Spleen (tissue), 13 donors: Measurements from ENCODE around the gene DNASE2. TPM values are rescaled to one million over a fixed set of nuclear protein-coding genes. Genes with fewer than 3 reads are reported as not detected.

Experiments
- DNase-seq: peaks from one replicate; pipeline ENCODE4 v3.0.0-alpha.2; 2020
- H3K27ac ChIP-seq, 8 donors: fragments of 200-600 bp; sonication (generic) in 7 of 8; 1 replicate in 4 of 8; 2 replicates in 4 of 8; pipeline versions ENCODE4 v1.5.0 to v1.8.0; 2016 to 2021; ENCODE audit warnings: inconsistent platforms in 4 of 8, mild to moderate bottlenecking in 4 of 8, moderate library complexity in 1 of 8
- H3K27me3 ChIP-seq, 7 donors: fragments of 200-600 bp; sonication (generic) in 6 of 7; replicated peaks in 1 of 7; 1 replicate in 4 of 7; 2 replicates in 3 of 7; pipeline versions ENCODE4 v1.5.0 to v1.8.0; 2016 to 2021; ENCODE audit warnings: inconsistent platforms in 3 of 7, mild to moderate bottlenecking in 1 of 7
- H3K36me3 ChIP-seq, 6 donors: fragments of 200-600 bp; sonication (generic) in 5 of 6; 1 replicate in 4 of 6; 2 replicates in 2 of 6; pipeline versions ENCODE4 v1.5.0 to v1.8.0; 2016 to 2021; ENCODE audit warnings: inconsistent platforms in 2 of 6
- H3K4me1 ChIP-seq, 6 donors: fragments of 200-600 bp; sonication (generic) in 5 of 6; 1 replicate in 3 of 6; 2 replicates in 3 of 6; pipeline versions ENCODE4 v1.5.0 to v1.8.0; 2016 to 2021; ENCODE audit warnings: inconsistent platforms in 3 of 6
- H3K4me3 ChIP-seq, 8 donors: fragments of 200-600 bp; sonication (generic) in 7 of 8; 1 replicate in 4 of 8; 2 replicates in 4 of 8; pipeline versions ENCODE4 v1.5.0 to v1.8.0; 2016 to 2021; ENCODE audit warnings: inconsistent platforms in 4 of 8, mild to moderate bottlenecking in 4 of 8, moderate library complexity in 2 of 8
- H3K9me3 ChIP-seq, 8 donors: fragments of 200-600 bp; sonication (generic) in 7 of 8; 1 replicate in 4 of 8; 2 replicates in 4 of 8; pipeline versions ENCODE4 v1.5.0 to v1.8.0; 2016 to 2021; ENCODE audit warnings: inconsistent platforms in 4 of 8
- CTCF ChIP-seq, 11 experiments: fragments of 200-600 bp in 7 of 11; fragments of 450-650 bp in 4 of 11; sonication (generic) in 4 of 11; IDR thresholded peaks in 8 of 11; conservative IDR thresholded peaks in 3 of 11; 1 replicate in 7 of 11; 2 replicates in 4 of 11; pipeline versions ENCODE4 v1.4.0 to v1.8.0; 2016 to 2021; ENCODE audit warnings: antibody characterized with exemption in 11 of 11, inconsistent platforms in 4 of 11, mild to moderate bottlenecking in 1 of 11
- POLR2A ChIP-seq, 3 donors: fragments of 450-650 bp; IDR thresholded peaks; one replicate each; pipeline ENCODE4 v1.5.1; 2017; ENCODE audit warnings: antibody characterized with exemption in 3 of 3, mild to moderate bottlenecking in 1 of 3
- POLR2AphosphoS5 ChIP-seq, 3 donors: sonication (generic); formaldehyde crosslinking; IDR thresholded peaks; one replicate each; pipeline ENCODE4 v1.5.1; 2017; ENCODE audit warnings: antibody characterized with exemption in 3 of 3
- WGBS, 5 donors: extraction: QIAGEN DNeasy Blood & Tissue Kit in 3 of 5; methylation state at CpG; one replicate each; pipeline versions ENCODE4 v1.1.5 to v1.1.7; 2013 to 2018; 5-methylcytosine and 5-hydroxymethylcytosine counted together
- intact Hi-C: fragments of 100-400 bp; cut with DNase I; formaldehyde crosslinking; loops from one replicate; pipeline ENCODE4 v1.15.0; 2023; ENCODE audit warnings: low total_unique reads
- long read RNA-seq, 2 donors: transcript quantifications; one replicate each; lab custom pipeline, GENCODE V29; 2026
- polyA plus RNA-seq, 3 donors: library from polyadenylated mRNA; stranded (reverse); fragments of 200-250 nt; gene quantifications; one replicate each; pipeline ENCODE4 v1.2.1, GENCODE V29; 2013
- total RNA-seq, 7 donors: library from RNA; depleted of rRNA in 3 of 7; stranded (reverse); fragments of >200 nt in 3 of 7; fragmentation: NEBNext Ultra II Directional in 4 of 7; extraction: Animal tissue kit (Norgen Biotek cat#: 25700) in 4 of 7; gene quantifications; one replicate each; pipeline versions ENCODE4 v1.1.0 to v1.2.1, GENCODE V29; 2016 to 2021
- donor health status: healthy with polysubstance abuse.
- donor health status: DM: no; HTN: no; CAD: no; lungs with moderate emphysema.
- donor health status: DM: no; HTN: no; CAD: no.
- donor health status: Bipolar disorder and iron deficiency.
- donor health status: healthy.
- donor health status: DM: no; HTN: no; CAD: no.
- donor health status: DM: yes; HTN: yes; CAD: no.

The DNASE2 gene, protein sequence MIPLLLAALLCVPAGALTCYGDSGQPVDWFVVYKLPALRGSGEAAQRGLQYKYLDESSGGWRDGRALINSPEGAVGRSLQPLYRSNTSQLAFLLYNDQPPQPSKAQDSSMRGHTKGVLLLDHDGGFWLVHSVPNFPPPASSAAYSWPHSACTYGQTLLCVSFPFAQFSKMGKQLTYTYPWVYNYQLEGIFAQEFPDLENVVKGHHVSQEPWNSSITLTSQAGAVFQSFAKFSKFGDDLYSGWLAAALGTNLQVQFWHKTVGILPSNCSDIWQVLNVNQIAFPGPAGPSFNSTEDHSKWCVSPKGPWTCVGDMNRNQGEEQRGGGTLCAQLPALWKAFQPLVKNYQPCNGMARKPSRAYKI
- total RNA-seq, result 10 to 100 TPM; 20.4 to 36.1 (median 24.4) TPM
- polyA plus RNA-seq, result 10 to 100 TPM; 19.5 to 33.9 (median 28.1) TPM
- long read RNA-seq, donor 1, transcript DNASE2-201 (6 exons, 1,955 nt), result major isoform, 6 of 6 reads
- long read RNA-seq, donor 1, partial matches to known transcripts, result 0 of 6 reads
- long read RNA-seq, donor 1, other reads (novel, unspliced or antisense), result 0 of 6 reads
- long read RNA-seq, donor 2, transcript DNASE2-201 (6 exons, 1,955 nt), result major isoform, 5 of 5 reads
- long read RNA-seq, donor 2, partial matches to known transcripts, result 0 of 5 reads
- long read RNA-seq, donor 2, other reads (novel, unspliced or antisense), result 0 of 5 reads

- peak; percentile 99 for DNase-seq
- Histone ChIP-seq H3K9me3 (peaks cover 0 to 28% (median 10%) of the 10 kb centered on the region in 8 donors), H3K4me3 (peak within 1 kb of the TSS; percentile 62 to 92 (median 72)), H3K27ac (peak within 1 kb of the TSS; percentile 83 to 95 (median 88)), H3K27me3 (peaks cover 0 to 23% (median 16%) of the 10 kb centered on the region in 7 donors), H3K36me3 (peaks cover 0 to 27% (median 23%) of the 10 kb centered on the region in 6 donors), H3K4me1 (peaks cover 11 to 69% (median 41%) of the 10 kb centered on the region in 6 donors)
- WGBS, 5 donors, result 0% methylated on average over 11 to 38 of the region's 38 CpGs
- intact Hi-C loops, result loop anchor here (10.0 kb wide), 1 partner anchor 84 kb away; the partner anchor contains the start of gene DAND5
- TF ChIP-seq POLR2A (IDR thresholded peaks at IDR 0.05) (peak; percentile 18 to 83 (median 41)), CTCF (IDR thresholded peaks at IDR 0.05 in 8 of 11, conservative IDR thresholded peaks at IDR 0.05 in 3 of 11) (peak in 2 of 11 experiments; percentile 15 to 35), POLR2AphosphoS5 (IDR thresholded peaks at IDR 0.05) (peak; percentile 88 to 95 (median 91))
These were observed at the start of gene DNASE2 for GRCh38 chr19:12881172-12881808. Gene DNASE2, minus strand, starts transcription at chr19:12881449. Its CDS starts 74 bp downstream, at chr19:12881375.

GRCh38 chr19:12930002-12930645 is 48.9 kb upstream of the DNASE2 start:
- intact Hi-C loops, result no loop called here
- H3K27ac ChIP-seq, result no peak overlapping the region

GRCh38 chr19:12924621-12925310 is 43.5 kb upstream of the DNASE2 start:
- no peak for TF ChIP-seq CTCF (IDR thresholded peaks at IDR 0.05 in 8 of 11, conservative IDR thresholded peaks at IDR 0.05 in 3 of 11)
- TF ChIP-seq POLR2AphosphoS5 (IDR thresholded peaks at IDR 0.05), result peak in 1 of 3 donors; percentile 46
- peaks cover 13 to 83% (median 76%) of the 10 kb centered on the region in 6 donors for H3K36me3 ChIP-seq
- no peak overlapping the region for H3K27ac ChIP-seq
- WGBS, 5 donors, result 94 to 97% (median 96%) methylated on average over 28 to 29 of the region's 29 CpGs
- H3K9me3 ChIP-seq, result no peaks in the 10 kb centered on the region
- H3K27me3 ChIP-seq, result no peaks in the 10 kb centered on the region
- H3K4me1 ChIP-seq, result peaks cover 0 to 2% (median 0%) of the 10 kb centered on the region in 6 donors
- no peak for DNase-seq
- H3K4me3 ChIP-seq, result no peak overlapping the region
- intact Hi-C loops, result no loop called here

More at GRCh38 chr19:12930002-12930645, 48.9 kb upstream of the DNASE2 start:
- peaks cover 7 to 65% (median 56%) of the 10 kb centered on the region in 6 donors for H3K36me3 ChIP-seq
- no peak for DNase-seq
- no peaks in the 10 kb centered on the region for H3K9me3 ChIP-seq
- 84 to 89% (median 86%) methylated on average over 16 to 19 of the region's 19 CpGs for WGBS, 5 donors
- H3K4me1 ChIP-seq, result peaks cover 12 to 47% (median 25%) of the 10 kb centered on the region in 6 donors
- no peak overlapping the region for H3K4me3 ChIP-seq
- TF ChIP-seq POLR2A (IDR thresholded peaks at IDR 0.05), result no peak
- no peak for TF ChIP-seq POLR2AphosphoS5 (IDR thresholded peaks at IDR 0.05)
- no peak for TF ChIP-seq CTCF (IDR thresholded peaks at IDR 0.05 in 8 of 11, conservative IDR thresholded peaks at IDR 0.05 in 3 of 11)
- no peaks in the 10 kb centered on the region for H3K27me3 ChIP-seq
